Iris pigment epithelial cell (primary cell): Measurements from ENCODE around the gene PRPF40B.
"Not testable (repeated sequence)": the region's sequence is repeated elsewhere in the genome, so short reads cannot be mapped to it uniquely, and the experiment has no call there.

ENCODE experiments used
- DNase-seq: peaks from one replicate; pipeline ENCODE4 v3.0.0-alpha.2; 2011; ENCODE audit warnings: low read depth

The PRPF40B gene

GRCh38 chr12:49609059-49609874 lies 14.1 kb upstream of the PRPF40B start:
- no peak for DNase-seq

- peak; percentile 28 for DNase-seq
These were observed 13.5 kb upstream of the PRPF40B start for GRCh38 chr12:49609875-49610154.

DNA sequence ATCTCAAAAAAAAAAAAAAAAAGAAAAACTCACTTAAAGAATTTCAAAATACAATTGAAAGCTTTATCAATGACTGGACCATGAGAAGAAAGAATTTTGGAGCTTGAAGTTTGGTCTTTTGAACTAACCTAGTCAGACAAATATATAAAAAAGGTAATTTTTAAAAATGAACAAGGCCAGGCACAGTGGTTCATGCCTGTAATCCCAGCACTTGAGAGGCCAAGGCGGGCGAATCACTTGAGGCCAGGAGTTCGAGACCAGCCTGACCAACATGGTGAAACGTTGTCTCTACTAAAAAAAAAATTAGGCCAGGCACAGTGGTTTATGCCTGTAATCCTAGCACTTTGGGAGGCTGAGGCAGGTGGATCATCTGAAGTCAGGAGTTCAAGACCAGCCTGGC lies 12.6 kb upstream of the PRPF40B start:
- not testable (repeated sequence) for DNase-seq

DNA sequence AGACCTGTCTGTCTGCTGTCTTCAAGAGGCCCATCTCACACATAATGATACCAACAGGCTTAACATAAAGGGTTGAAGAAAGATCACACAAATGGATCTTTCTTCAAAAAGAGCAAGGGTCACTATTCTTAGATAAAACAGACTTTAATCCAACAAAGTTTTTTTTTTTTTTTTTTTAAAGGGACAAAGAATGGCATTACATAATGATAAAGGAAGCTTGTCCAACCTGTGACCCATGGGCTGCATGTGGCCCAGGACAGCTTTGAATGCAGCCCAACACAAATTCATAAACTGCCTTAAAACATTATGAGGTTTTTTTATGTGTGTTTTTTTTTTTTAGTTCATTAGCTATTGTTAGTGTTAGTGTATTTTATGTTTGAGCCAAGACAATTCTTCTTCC lies 11.2 kb upstream of the PRPF40B start:
- no peak for DNase-seq

DNA sequence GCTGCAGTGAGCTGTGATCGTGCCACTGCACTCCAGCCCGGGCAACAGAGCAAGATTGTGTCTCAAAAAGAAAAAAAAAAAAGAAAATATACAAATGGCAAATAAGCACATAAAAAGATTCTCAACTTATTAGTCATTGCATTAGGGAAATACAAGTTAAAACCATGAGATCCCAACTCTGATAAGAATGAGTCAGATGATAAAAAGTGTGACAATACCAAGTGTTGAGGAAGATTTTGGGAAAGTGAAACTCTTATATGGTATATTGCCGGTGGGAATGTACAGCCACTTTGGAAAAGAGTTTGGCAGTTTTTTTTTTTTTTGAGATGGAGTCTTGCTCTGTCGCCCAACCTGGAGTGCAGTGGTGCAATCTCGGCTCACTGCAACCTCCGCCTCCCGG lies 7.6 kb upstream of the PRPF40B start:
- peak; percentile 62 for DNase-seq

DNA sequence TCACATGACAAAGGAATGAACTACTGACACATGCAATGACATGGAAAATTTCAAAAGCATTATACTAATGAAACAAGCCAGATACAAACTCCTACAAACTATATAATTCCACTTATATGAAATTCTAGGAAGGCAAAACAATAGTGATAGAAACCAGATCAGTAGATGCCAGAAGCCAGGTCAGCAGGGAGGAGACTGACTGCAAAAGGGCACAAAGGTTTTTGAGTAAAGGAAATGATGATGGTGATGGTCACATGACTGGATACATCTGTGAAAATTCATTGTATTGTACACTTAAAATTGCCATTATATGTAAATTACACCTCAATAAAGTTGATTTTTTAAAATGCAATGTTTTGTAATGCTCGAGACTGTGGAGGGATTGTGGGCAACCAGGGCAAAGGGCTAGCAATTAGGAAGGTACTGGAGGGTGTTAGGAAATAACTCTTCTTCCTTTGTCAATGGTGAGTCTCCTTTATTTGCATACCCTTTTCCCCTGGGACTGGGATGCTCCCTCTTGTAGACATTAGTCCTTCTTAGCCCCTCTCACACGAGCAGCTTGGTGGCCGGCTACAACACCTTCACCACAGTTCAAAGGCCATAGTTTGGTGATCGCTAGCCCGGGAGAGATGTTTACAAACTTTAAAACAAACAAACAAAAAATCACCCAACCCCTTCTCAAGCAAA lies 6.7 kb upstream of the PRPF40B start:
- no peak for DNase-seq

- DNase-seq, result no peak
These were observed 4.8 kb upstream of the PRPF40B start for GRCh38 chr12:49618576-49618975.

- peak; percentile 21 for DNase-seq
These were observed 4.1 kb upstream of the PRPF40B start for GRCh38 chr12:49619286-49619685.

- DNase-seq, result no peak
These were observed 1.5 kb upstream of the PRPF40B start for GRCh38 chr12:49621651-49622500.

DNA sequence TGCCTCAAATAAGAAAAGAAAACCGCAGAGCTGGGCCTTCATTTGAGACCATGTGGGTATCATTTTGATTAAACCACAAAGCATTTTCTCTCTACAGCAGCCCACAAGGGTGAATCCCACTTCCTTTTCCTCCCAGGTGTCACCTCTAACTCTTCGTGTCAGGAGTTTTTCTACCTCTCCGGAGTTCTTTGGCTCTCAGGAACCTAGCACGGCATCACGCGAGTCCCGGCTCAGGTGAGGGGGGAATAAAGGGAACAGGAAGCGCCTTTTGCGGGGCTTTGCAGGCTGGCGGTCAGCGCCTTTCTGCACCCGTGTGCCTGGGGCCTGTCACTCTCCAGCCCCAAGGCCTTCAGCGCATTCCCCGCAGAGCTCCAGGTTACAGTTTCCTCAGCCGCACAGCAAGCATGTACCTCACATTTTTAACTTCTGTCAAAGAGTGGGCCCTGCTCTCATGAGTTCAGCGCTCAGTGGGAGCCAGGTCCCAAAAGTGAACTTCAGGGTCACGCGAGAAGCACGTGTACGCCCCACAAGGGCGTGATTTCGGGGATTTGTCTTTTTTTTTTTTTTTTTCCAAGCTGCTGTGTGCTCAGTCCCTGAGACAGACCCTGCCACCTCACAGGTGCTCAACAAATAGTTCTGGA lies 740 bp upstream of the PRPF40B start:
- DNase-seq, result peak; percentile 7

GRCh38 chr12:49624921-49625577 lies 1.7 kb downstream of the PRPF40B start:
- DNase-seq, result peak; percentile 64

GRCh38 chr12:49626169-49626835 lies 2.9 kb downstream of the PRPF40B start:
- DNase-seq, result peak; percentile 33

GRCh38 chr12:49626836-49627235 lies 3.5 kb downstream of the PRPF40B start:
- DNase-seq, result no peak

GRCh38 chr12:49627752-49628360 lies 4.5 kb downstream of the PRPF40B start:
- DNase-seq, result peak; percentile 43

DNA sequence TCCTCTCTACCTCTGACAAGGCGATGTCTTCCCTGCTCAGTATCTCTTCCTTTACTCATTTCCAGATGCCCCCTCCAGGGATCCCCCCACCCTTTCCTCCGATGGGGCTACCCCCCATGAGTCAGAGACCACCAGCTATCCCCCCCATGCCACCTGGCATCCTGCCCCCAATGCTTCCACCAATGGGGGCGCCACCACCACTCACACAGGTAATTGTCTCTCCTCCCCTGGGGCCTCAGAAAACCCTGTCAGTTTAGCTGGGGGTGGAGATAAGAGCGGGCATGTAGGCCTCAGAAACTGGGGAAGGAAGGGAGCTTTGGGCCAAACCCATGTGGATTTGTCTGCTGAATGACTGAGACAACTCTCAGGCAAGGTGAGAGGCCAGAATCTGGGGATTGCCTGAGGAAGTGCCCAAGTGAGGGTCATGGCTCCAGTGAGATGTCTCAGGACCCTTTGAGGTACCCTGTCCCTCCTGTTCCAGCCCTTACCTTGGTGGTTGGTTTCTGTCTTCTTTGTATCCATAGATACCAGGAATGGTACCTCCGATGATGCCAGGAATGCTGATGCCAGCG lies 8.1 kb downstream of the PRPF40B start:
- DNase-seq, result no peak

- DNase-seq, result no peak
These were observed 9.0 kb downstream of the PRPF40B start for GRCh38 chr12:49632401-49632800.

DNA sequence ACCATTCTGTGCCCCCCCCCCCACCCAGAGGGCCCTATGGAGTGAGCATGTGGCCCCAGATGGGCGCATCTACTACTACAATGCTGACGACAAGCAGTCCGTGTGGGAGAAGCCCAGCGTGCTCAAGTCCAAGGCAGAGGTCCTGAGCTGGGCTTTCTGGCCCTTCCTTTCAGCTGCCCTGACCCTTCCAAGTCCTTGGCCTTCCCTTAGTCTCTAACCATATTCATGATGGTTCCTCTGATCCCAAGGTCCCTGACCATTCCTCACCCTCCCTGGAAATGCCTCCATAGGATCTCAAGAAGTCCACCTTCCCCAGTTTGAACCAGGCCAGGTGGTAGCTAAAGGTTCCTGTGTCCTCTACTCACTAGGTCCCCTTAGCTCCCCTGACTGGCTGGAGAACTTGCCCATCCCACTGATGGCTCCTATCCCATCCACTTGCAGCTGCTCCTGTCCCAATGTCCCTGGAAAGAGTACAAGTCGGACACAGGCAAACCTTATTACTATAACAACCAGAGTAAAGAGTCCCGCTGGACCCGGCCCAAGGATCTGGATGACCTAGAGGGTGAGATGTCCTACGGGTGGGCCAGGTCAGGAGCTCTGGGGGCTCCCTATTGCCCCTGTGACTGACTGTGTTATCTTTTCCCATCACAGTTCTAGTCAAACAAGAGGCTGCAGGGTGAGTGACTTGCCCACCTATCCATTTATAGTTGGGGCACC lies 9.8 kb downstream of the PRPF40B start:
- no peak for DNase-seq

DNA sequence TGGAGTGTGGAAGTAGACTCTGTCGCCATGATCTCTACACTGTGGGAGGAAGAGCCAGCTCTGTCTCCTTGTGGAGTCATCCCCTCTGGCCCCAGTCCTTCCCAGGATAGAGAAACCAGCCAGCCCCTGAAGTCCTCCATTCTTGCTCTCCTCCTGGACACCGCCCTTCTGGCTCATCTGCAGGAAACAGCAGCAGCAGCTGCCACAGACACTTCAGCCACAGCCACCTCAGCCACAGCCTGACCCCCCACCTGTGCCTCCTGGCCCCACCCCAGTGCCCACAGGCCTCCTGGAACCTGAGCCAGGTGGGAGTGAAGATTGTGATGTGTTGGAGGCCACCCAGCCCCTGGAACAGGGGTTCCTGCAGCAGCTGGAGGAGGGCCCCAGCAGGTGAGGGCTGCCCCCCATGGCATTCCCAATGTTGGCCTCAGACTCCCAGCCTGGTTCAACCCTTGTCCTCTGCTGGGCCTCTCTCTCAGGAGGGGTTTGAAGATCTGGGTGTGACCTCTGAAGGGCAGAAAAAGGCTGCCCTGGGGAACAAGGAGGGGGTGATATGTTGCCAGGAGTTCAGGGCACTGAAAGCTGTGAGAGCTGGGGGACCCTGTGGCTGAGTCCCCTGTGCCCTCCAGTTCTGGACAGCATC lies 10.5 kb downstream of the PRPF40B start:
- no peak for DNase-seq

- DNase-seq, result no peak
These were observed 11.7 kb downstream of the PRPF40B start for GRCh38 chr12:49635036-49635435.
